Tibial nerve (tissue), 4 donors: ENCODE measurements around the gene TGM3.

Experiments
- EP300 ChIP-seq, 2 donors: sonication (generic); formaldehyde crosslinking; IDR thresholded peaks; one replicate each; pipeline ENCODE4 v1.6.1; 2017; ENCODE audit warnings: antibody characterized with exemption in 2 of 2, mild to moderate bottlenecking in 1 of 2
- POLR2A ChIP-seq, 2 donors: fragments of 450-650 bp; IDR thresholded peaks; one replicate each; pipeline ENCODE4 v1.6.1; 2017; ENCODE audit warnings: antibody characterized with exemption in 2 of 2, mild to moderate bottlenecking in 2 of 2, moderate library complexity in 2 of 2
- TF ChIP-seq, protein P1 (sequence below), 5 experiments: fragments of 200-600 bp in 3 of 5; fragments of 450-650 bp in 2 of 5; sonication (generic) in 3 of 5; IDR thresholded peaks; one replicate each; pipeline ENCODE4 v1.5.1; 2016 to 2019; ENCODE audit warnings: antibody characterized with exemption in 5 of 5, mild to moderate bottlenecking in 3 of 5, moderate library complexity in 2 of 5

DNA sequence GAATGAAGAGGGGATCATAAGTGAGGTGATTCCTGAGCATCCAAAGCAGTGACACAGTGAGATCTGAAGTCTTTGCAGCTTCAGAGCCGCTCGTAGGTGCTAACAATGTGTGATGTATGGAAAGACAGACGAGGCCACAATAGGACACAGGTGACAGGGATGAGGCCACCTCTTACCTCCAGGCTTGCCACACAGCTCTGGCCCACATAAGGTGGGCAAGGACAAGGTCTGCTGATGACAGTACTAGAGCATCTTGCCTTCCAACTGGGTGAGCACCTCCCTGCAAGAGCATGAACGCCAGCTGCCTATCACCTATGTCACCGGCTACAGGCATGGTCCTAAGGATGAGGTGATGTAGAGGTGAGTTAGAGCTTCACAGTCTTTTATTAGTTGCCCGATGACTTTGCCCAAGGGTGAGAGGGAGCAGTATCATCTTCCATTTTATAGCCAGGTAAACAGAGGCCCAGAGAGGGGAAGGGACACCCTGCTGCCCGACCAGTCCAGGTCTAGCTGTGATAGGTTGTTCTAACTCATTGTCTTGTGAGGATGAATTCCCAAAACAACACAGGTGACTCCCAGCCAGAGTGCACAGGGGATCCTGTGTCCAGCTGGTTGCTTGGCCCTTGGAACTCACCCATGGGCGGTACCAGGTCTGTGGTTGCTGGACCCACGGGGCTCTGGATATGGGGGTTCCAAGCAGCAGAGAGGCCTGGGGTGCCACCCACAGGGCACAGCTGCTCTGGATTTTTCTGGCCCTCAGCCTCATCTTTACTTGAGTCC, 78.7 kb downstream of the TGM3 start:
- TF ChIP-seq, protein P1, sequence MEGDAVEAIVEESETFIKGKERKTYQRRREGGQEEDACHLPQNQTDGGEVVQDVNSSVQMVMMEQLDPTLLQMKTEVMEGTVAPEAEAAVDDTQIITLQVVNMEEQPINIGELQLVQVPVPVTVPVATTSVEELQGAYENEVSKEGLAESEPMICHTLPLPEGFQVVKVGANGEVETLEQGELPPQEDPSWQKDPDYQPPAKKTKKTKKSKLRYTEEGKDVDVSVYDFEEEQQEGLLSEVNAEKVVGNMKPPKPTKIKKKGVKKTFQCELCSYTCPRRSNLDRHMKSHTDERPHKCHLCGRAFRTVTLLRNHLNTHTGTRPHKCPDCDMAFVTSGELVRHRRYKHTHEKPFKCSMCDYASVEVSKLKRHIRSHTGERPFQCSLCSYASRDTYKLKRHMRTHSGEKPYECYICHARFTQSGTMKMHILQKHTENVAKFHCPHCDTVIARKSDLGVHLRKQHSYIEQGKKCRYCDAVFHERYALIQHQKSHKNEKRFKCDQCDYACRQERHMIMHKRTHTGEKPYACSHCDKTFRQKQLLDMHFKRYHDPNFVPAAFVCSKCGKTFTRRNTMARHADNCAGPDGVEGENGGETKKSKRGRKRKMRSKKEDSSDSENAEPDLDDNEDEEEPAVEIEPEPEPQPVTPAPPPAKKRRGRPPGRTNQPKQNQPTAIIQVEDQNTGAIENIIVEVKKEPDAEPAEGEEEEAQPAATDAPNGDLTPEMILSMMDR (IDR thresholded peaks at IDR 0.05), result no peak
- no peak for TF ChIP-seq POLR2A (IDR thresholded peaks at IDR 0.05)
- TF ChIP-seq EP300 (IDR thresholded peaks at IDR 0.05), result no peak
